Skeletal muscle satellite cell (primary cell): Measurements from ENCODE around the gene PDGFRA.

ENCODE experiments used
- H3K27me3 ChIP-seq: 2 replicates; pipeline ENCODE4 v1.7.0; 2013; ENCODE audit warnings: low read length; ENCODE audit not compliant: control insufficient read depth, insufficient read depth
- H3K36me3 ChIP-seq: 2 replicates; pipeline ENCODE4 v1.7.0; 2013; ENCODE audit warnings: mild to moderate bottlenecking, control low read depth, low read length; ENCODE audit not compliant: insufficient read depth
- H3K4me1 ChIP-seq: 2 replicates; pipeline ENCODE4 v1.7.0; 2013; ENCODE audit warnings: low read length; ENCODE audit not compliant: control insufficient read depth, insufficient read depth
- H3K4me2 ChIP-seq: 2 replicates; pipeline ENCODE4 v1.7.0; 2013; ENCODE audit warnings: mild to moderate bottlenecking, low read length
- H3K4me3 ChIP-seq: 2 replicates; pipeline ENCODE4 v1.7.0; 2013; ENCODE audit warnings: low read length
- H3K9ac ChIP-seq: 2 replicates; pipeline ENCODE4 v1.7.0; 2013; ENCODE audit warnings: mild to moderate bottlenecking, low read depth, low read length, moderate library complexity
- H3K9me3 ChIP-seq: replicated peaks from 2 replicates; pipeline ENCODE4 v1.7.0; 2013; ENCODE audit warnings: mild to moderate bottlenecking, control low read depth, low read length

Gene PDGFRA

GRCh38 chr4:54213761-54214160 lies 15.3 kb upstream of the PDGFRA start:
- Histone ChIP-seq H3K9ac (no peak overlapping the region), H3K4me2 (no peak overlapping the region), H3K4me3 (no peak overlapping the region), H3K36me3 (no peaks in the 10 kb centered on the region), H3K27me3 (no peaks in the 10 kb centered on the region), H3K4me1 (peaks cover 4% of the 10 kb centered on the region), H3K9me3 (no peaks in the 10 kb centered on the region)

DNA sequence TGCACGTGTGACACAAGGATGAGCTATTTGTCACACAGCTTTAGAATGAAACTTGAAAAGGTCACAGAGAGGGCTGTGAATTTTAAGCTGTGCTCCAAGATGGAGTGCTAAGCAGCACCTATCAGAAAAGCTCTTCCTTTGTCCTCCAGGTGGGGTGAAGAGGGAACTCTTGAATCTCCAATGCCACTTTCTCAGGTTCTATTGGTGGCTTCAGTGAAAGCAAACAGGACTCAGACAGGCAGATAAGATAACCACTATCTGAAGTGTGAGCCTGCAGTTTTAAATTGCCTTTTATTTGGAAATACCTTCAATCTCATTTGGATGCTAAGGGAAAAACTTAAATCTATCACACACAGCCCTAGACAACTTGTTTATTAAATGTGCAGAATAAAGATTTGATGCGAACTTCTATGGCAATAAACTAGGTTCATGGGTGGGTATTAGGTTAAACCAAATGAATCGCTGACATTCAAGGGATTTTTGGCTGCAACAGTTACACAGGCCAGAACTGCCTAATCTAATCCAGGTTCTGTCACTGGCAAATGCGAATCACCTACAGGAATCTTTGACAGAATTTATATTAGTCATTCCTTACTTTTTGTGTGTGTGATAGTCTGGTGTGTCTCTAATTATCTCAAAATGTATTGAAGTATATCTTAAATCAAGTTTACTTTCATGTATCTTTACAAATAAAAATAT lies 13.6 kb upstream of the PDGFRA start:
- H3K4me3 ChIP-seq, result no peak overlapping the region
- H3K27me3 ChIP-seq, result no peaks in the 10 kb centered on the region
- no peaks in the 10 kb centered on the region for H3K9me3 ChIP-seq
- peaks cover 4% of the 10 kb centered on the region for H3K4me1 ChIP-seq
- no peaks in the 10 kb centered on the region for H3K36me3 ChIP-seq
- no peak overlapping the region for H3K9ac ChIP-seq
- H3K4me2 ChIP-seq, result no peak overlapping the region

- H3K4me1 ChIP-seq, result peaks cover 4% of the 10 kb centered on the region
- peak overlapping the region; percentile 92 for H3K4me2 ChIP-seq
Measured at GRCh38 chr4:54217642-54218495, 11.2 kb upstream of the PDGFRA start.

GRCh38 chr4:54218736-54219135 lies 10.4 kb upstream of the PDGFRA start:
- Histone ChIP-seq H3K36me3 (no peaks in the 10 kb centered on the region), H3K9me3 (no peaks in the 10 kb centered on the region), H3K9ac (no peak overlapping the region), H3K4me2 (no peak overlapping the region), H3K4me1 (peaks cover 4% of the 10 kb centered on the region), H3K4me3 (no peak overlapping the region), H3K27me3 (no peaks in the 10 kb centered on the region)

More at GRCh38 chr4:54217642-54218495, 11.2 kb upstream of the PDGFRA start:
- Histone ChIP-seq H3K4me3 (peak overlapping the region; percentile 72), H3K27me3 (no peaks in the 10 kb centered on the region), H3K9me3 (no peaks in the 10 kb centered on the region), H3K36me3 (no peaks in the 10 kb centered on the region), H3K9ac (peak overlapping the region; percentile 69)

DNA sequence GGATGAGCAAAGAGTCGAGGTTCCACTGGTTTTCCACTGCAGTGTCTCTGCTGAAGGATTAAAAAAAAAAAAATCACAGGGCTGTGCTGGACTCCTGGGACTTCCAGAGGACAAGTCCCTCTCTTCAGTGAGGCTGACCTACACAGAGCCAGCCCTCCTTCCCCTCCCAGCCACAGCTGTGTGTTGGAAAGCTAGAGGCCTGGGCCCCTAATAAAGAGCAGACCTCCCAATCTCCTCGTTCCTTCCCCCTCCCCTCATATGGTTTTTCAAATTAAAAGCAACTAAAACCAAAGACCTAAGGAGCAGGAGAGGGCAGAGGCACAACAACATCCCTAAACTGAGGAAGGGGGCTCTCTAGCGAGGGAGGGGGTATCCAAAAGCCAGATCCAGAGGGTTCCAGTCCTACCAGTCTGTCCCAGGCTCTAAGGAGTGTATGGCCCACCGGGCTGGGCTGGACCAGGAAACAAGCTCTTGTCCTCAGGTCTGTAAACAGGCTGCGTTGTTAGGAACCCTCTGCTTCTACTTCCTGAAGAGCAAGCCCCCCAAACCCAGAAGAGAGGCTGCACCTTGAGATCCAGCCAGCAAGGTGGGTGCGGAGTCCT lies 4.0 kb upstream of the PDGFRA start:
- Histone ChIP-seq H3K9me3 (no peaks in the 10 kb centered on the region), H3K27me3 (no peaks in the 10 kb centered on the region), H3K36me3 (no peaks in the 10 kb centered on the region), H3K4me2 (no peak overlapping the region), H3K9ac (no peak overlapping the region), H3K4me3 (no peak overlapping the region), H3K4me1 (peaks cover 18% of the 10 kb centered on the region)

DNA sequence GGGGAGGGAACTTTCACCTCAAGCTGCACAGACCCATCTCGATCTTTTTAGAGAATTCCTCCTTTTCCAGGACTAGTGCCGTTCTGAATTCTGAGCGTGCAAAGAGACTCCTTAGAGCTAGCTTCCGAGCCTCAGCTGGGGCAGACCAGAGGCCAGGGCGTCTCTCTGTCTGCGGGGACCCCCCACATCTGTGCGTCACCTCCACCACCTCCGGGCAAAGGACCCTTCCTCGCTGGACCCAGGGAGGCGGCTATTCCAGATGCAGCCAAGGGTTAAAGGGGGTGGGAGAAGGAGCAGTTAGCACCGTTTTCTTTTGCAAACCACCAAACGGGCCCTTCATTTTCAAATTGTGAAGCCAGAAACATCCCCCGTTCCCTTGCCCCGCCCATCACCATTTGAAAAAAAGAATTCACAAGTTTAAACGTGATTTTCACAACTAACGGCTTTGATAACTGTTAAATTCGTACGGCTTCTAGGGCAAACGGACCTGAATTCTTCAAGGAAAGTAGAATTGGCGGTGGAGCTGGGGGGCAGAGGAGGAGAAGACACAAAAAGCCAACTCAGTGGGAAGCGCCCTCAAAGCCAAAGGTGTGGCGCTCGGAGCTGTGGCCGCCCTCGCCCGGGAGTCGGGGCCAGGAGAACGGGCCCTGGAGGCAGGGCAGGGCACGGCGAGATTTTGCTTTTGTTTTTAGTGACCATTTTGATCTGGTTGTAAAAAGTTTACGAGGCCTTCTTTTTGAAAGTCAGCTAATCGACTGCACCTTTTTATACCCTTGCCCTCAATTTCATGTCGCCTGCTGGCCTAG lies 3.3 kb upstream of the PDGFRA start:
- Histone ChIP-seq H3K4me3 (no peak overlapping the region), H3K36me3 (no peaks in the 10 kb centered on the region), H3K9ac (no peak overlapping the region), H3K9me3 (no peaks in the 10 kb centered on the region), H3K4me1 (peaks cover 22% of the 10 kb centered on the region), H3K27me3 (peaks cover 6% of the 10 kb centered on the region), H3K4me2 (no peak overlapping the region)

DNA sequence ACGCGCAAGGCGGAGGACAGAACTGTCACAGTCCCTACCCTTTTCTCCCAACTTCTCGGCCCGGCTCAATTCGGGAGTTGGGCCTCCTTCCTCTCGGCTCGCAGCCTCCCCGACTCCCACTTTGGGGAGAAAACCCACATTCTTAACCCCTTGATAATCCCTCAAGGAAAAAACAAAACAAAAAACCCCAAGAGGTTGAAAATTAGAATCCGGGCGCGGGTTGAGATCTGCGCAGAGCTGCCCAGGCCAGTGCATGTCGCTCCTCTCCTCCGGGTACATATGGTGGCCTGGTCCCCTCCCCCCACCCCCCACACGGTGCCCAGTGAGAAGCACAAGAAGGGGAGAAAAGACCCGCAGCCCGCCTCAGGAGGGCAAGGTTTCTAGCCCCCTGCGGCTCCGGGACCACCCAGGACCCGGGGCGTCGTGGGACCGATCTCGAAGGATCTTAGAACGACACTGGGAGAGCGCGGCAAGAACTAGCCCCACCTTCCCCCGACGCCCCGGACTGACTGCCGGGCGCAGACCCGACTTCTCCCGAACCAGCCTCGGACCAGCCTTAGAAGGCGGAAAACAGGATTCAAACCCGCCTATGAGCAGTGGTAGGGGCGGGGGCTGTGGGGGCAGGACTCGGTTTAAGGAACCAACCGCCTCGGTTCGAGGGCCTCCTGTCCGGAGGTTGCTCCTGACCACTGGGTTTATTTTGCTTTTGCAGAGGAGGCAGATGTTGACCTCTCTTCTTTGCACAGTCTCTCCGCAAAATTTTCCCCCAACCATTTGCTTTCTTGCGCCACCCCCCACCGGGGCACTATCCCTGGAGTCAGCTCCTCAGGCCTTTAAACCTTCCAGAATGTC lies 2.5 kb upstream of the PDGFRA start:
- peak overlapping the region; percentile 83 for H3K4me2 ChIP-seq
- H3K9ac ChIP-seq, result no peak overlapping the region
- peak overlapping the region; percentile 69 for H3K4me3 ChIP-seq
- H3K27me3 ChIP-seq, result peaks cover 14% of the 10 kb centered on the region
- H3K4me1 ChIP-seq, result peaks cover 30% of the 10 kb centered on the region
- H3K9me3 ChIP-seq, result no peaks in the 10 kb centered on the region
- no peaks in the 10 kb centered on the region for H3K36me3 ChIP-seq

DNA sequence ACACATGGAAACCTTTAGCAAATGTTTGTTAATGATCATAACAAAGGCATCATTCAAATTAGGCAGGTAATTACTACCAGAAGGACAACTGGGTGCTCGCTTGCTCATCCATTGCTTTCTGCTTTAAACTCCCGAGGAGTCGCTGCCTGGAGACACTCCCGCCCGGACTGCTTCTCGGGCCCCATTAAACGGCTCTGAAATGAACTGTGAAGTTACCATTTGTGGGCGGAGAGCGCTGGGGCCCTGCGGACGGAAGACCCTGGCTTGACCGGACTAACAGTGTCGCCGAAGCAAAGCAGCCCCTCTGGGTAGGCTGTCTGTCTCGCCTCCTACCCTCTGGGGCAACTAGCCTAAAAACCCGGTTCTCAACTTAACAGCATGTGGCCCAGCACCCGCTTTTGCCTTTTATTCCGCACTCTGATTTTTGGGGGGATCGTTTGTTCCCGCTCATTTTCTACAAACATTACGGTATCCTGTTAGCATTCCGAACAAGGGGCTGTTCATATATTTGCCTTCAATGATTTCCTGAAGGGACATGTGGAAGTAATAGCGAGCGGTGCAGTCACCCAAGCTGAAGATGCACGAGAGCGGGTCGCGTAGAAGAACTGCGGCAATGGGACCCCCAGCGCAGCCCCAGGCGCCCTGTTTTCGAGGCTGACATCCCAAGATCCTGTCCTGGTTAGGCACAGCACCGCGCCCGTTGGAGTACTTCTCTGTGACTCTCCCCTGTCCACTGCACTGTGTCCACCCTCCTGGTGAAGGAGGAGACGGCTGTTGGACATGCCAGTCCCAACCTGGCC lies 1.6 kb upstream of the PDGFRA start:
- no peaks in the 10 kb centered on the region for H3K9me3 ChIP-seq
- peaks cover 22% of the 10 kb centered on the region for H3K27me3 ChIP-seq
- no peaks in the 10 kb centered on the region for H3K36me3 ChIP-seq
- peak overlapping the region; percentile 34 for H3K9ac ChIP-seq
- H3K4me2 ChIP-seq, result peak overlapping the region; percentile 83
- peak overlapping the region; percentile 69 for H3K4me3 ChIP-seq
- peaks cover 39% of the 10 kb centered on the region for H3K4me1 ChIP-seq

DNA sequence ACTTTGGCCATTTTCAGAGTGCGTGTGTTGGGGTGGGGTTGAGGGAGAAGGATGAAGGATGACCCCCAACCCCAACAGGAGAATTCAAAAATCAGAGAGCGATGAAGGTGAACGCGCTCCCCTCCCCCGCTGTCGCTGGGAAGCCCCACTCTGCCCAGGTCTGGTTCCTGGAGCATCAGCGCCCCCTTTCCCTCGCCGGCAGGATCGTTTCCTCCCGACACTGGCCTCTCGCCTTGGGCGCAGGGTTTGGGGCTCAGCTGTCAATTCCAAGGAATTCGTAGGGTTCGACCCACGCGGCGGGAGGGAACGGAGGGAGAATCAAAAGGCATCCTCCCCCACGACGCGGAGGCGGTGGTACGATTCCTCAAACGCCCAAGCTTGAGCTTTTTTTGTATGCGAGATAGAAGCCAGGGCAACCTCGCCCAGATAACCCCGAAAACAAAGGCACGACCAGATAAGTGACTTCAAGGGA lies 1.0 kb upstream of the PDGFRA start:
- peaks cover 39% of the 10 kb centered on the region for H3K4me1 ChIP-seq
- peaks cover 22% of the 10 kb centered on the region for H3K27me3 ChIP-seq
- peak overlapping the region; percentile 34 for H3K9ac ChIP-seq
- H3K9me3 ChIP-seq, result no peaks in the 10 kb centered on the region
- peak overlapping the region; percentile 69 for H3K4me3 ChIP-seq
- H3K4me2 ChIP-seq, result peak overlapping the region; percentile 83
- H3K36me3 ChIP-seq, result no peaks in the 10 kb centered on the region

- H3K4me1 ChIP-seq, result peaks cover 42% of the 10 kb centered on the region
- no peaks in the 10 kb centered on the region for H3K36me3 ChIP-seq
- H3K4me3 ChIP-seq, result no peak overlapping the region
- H3K9ac ChIP-seq, result no peak overlapping the region
- peak overlapping the region; percentile 83 for H3K4me2 ChIP-seq
- H3K27me3 ChIP-seq, result peaks cover 22% of the 10 kb centered on the region
- H3K9me3 ChIP-seq, result no peaks in the 10 kb centered on the region
Measured at GRCh38 chr4:54228546-54228945, 547 bp upstream of the PDGFRA start.
